Ovary (tissue), 3 donors: ENCODE measurements around the gene CLDN34.

Source experiments
- EP300 ChIP-seq: sonication (generic); formaldehyde crosslinking; IDR thresholded peaks from one replicate; pipeline ENCODE4 v1.6.1; 2017; ENCODE audit warnings: antibody characterized with exemption
- POLR2A ChIP-seq: fragments of 450-650 bp; IDR thresholded peaks from one replicate; pipeline ENCODE4 v1.6.1; 2017; ENCODE audit warnings: antibody characterized with exemption, mild to moderate bottlenecking, moderate library complexity
- TF ChIP-seq, protein P1 (sequence below), 3 donors: fragments of 450-650 bp in 2 of 3; fragments of 200-600 bp in 1 of 3; IDR thresholded peaks; one replicate each; pipeline versions ENCODE4 v1.5.1 to v1.8.0; 2016 to 2022; ENCODE audit warnings: antibody characterized with exemption in 3 of 3, mild to moderate bottlenecking in 1 of 3
- donor health status: DM: no; HTN: no; CAD: no.

DNA sequence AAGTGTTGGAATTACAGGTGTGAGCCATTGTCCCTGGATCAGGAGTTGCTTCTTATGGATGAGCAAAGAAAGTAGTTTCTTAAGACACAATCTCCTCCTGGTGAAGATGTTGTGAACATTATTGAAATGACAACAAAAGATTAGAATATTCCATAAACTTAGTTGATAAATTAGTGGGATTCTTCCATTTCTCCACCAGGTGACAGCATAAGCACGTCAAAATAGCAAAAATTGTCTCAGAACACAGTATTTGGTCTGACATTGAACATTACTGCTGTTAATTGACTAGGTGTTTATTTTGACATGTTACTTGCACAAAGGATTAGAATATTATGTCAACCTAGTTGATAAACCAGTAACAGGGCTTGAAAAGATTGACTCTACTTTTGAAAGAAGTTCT, 21.6 kb downstream of the CLDN34 start:
- TF ChIP-seq, protein P1, sequence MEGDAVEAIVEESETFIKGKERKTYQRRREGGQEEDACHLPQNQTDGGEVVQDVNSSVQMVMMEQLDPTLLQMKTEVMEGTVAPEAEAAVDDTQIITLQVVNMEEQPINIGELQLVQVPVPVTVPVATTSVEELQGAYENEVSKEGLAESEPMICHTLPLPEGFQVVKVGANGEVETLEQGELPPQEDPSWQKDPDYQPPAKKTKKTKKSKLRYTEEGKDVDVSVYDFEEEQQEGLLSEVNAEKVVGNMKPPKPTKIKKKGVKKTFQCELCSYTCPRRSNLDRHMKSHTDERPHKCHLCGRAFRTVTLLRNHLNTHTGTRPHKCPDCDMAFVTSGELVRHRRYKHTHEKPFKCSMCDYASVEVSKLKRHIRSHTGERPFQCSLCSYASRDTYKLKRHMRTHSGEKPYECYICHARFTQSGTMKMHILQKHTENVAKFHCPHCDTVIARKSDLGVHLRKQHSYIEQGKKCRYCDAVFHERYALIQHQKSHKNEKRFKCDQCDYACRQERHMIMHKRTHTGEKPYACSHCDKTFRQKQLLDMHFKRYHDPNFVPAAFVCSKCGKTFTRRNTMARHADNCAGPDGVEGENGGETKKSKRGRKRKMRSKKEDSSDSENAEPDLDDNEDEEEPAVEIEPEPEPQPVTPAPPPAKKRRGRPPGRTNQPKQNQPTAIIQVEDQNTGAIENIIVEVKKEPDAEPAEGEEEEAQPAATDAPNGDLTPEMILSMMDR (IDR thresholded peaks at IDR 0.05): peak in 2 of 3 donors; percentile 45 to 57
- TF ChIP-seq POLR2A: no peak
- no peak for TF ChIP-seq EP300
